PC-3 (cell line): Measurements from ENCODE around the gene ATG7.

Experiments
- CTCF ChIP-seq: fragments of 300-600 bp; sonication (generic); conservative IDR thresholded peaks from 2 replicates; pipeline ENCODE4 v1.5.1; 2017; ENCODE audit warnings: antibody characterized with exemption, low read depth, mild to moderate bottlenecking, low read length
- EZH2 ChIP-seq: fragments of 300-600 bp; sonication (generic); IDR thresholded peaks from one replicate; pipeline ENCODE4 v1.6.1; 2017; ENCODE audit warnings: antibody characterized with exemption, mild to moderate bottlenecking, low read length; ENCODE audit not compliant: unreplicated experiment

DNA sequence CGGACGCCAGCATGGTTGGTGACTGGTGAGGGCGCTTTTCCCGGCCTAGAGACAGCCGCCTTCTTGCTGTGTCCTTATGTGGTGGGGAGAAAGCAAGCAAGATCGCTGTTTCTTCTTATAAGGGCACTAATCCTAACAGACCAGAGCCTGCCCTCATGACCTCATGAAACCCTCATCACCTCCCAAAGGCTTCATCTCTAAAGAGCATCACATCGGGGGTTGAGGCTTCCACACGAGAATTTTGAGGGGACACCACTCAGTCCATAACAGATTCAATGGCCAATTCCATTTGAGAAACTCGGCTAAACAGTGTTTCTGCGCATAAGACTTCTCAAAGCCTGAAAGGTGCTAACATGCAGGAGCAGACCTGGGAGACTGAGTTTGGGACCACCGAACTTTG lies 317.5 kb downstream of the ATG7 start:
- TF ChIP-seq CTCF (no peak), EZH2 (no peak)
